Tibial artery (tissue), 4 donors: ENCODE measurements around the gene ADIPOQ.
A peak's percentile ranks its signal among the peaks of the same experiment; 100 is the strongest.
"Not testable (repeated sequence)": the region's sequence is repeated elsewhere in the genome, so short reads cannot be mapped to it uniquely, and the experiment has no call there.

Experiments used
- DNase-seq, 2 donors: peaks; one replicate each; pipeline ENCODE4 v3.0.0-alpha.2; 2019
- H3K27ac ChIP-seq, 2 donors: fragments of 200-600 bp; sonication (generic) in 1 of 2; 1 replicate in 1 of 2; 2 replicates in 1 of 2; pipeline ENCODE4 v1.5.1; 2018 to 2019; ENCODE audit warnings: mild to moderate bottlenecking in 1 of 2
- H3K27me3 ChIP-seq, 2 donors: fragments of 200-600 bp; sonication (generic) in 1 of 2; one replicate each; pipeline versions ENCODE4 v1.5.1 to v1.6.0; 2016 to 2019
- H3K36me3 ChIP-seq, 3 donors: fragments of 200-600 bp; sonication (generic) in 2 of 3; one replicate each; pipeline ENCODE4 v1.5.1; 2016 to 2019; ENCODE audit warnings: mild to moderate bottlenecking in 2 of 3
- H3K4me1 ChIP-seq, 4 donors: fragments of 200-600 bp; sonication (generic) in 2 of 4; 1 replicate in 3 of 4; 2 replicates in 1 of 4; pipeline ENCODE4 v1.5.1; 2016 to 2019
- H3K4me3 ChIP-seq, 2 donors: fragments of 200-600 bp; sonication (generic) in 1 of 2; 1 replicate in 1 of 2; 2 replicates in 1 of 2; pipeline ENCODE4 v1.5.1; 2018 to 2019; ENCODE audit warnings: mild to moderate bottlenecking in 2 of 2
- H3K9me3 ChIP-seq, 3 donors: fragments of 200-600 bp; sonication (generic) in 1 of 3; one replicate each; pipeline ENCODE4 v1.5.1; 2016 to 2019
- CTCF ChIP-seq, 2 experiments: fragments of 200-600 bp in 1 of 2; fragments of 450-650 bp in 1 of 2; IDR thresholded peaks; one replicate each; pipeline ENCODE4 v1.5.1; 2017 to 2019; ENCODE audit warnings: antibody characterized with exemption in 2 of 2, mild to moderate bottlenecking in 1 of 2, moderate library complexity in 1 of 2
- intact Hi-C: fragments of 100-400 bp; cut with DNase I; formaldehyde crosslinking; loops from one replicate; pipeline ENCODE4 v1.15.0; 2023; ENCODE audit warnings: low total_unique reads

ADIPOQ gene

GRCh38 chr3:186806089-186807055 is 36.1 kb upstream of the ADIPOQ start, which contains the start of gene RFC4:
RFC4 (minus strand) TSS chr3:186806482; CDS start chr3:186804713, 1,769 bp downstream.
- intact Hi-C loops = no loop called here
- H3K4me1 ChIP-seq = peaks cover 0 to 16% (median 14%) of the 10 kb centered on the region in 4 donors
- peak within 1 kb of the TSS; percentile 87 to 88 for H3K27ac ChIP-seq
- no peaks in the 10 kb centered on the region for H3K27me3 ChIP-seq
- no peaks in the 10 kb centered on the region for H3K9me3 ChIP-seq
- TF ChIP-seq CTCF (IDR thresholded peaks at IDR 0.05) = no peak
- peaks cover 0 to 9% (median 0%) of the 10 kb centered on the region in 3 donors for H3K36me3 ChIP-seq
- peak within 1 kb of the TSS; percentile 81 to 96 for H3K4me3 ChIP-seq
- DNase-seq = peak; percentile 78 to 91

GRCh38 chr3:186807231-186807630 is 35.3 kb upstream of the ADIPOQ start:
- intact Hi-C loops = no loop called here
- no peaks in the 10 kb centered on the region for H3K27me3 ChIP-seq
- peaks cover 0 to 16% (median 14%) of the 10 kb centered on the region in 4 donors for H3K4me1 ChIP-seq
- no peak for TF ChIP-seq CTCF (IDR thresholded peaks at IDR 0.05)
- peaks cover 0 to 6% (median 0%) of the 10 kb centered on the region in 3 donors for H3K36me3 ChIP-seq
- no peaks in the 10 kb centered on the region for H3K9me3 ChIP-seq
- DNase-seq = no peak
- H3K27ac ChIP-seq = no peak overlapping the region
- H3K4me3 ChIP-seq = peak overlapping the region; percentile 81 to 96

GRCh38 chr3:186810336-186810996 is 32.0 kb upstream of the ADIPOQ start:
- peaks cover 0 to 11% (median 9%) of the 10 kb centered on the region in 4 donors for H3K4me1 ChIP-seq
- no peaks in the 10 kb centered on the region for H3K9me3 ChIP-seq
- no peaks in the 10 kb centered on the region for H3K36me3 ChIP-seq
- no peak overlapping the region for H3K4me3 ChIP-seq
- H3K27me3 ChIP-seq = peaks cover 0 to 8% of the 10 kb centered on the region in 2 donors
- no peak for TF ChIP-seq CTCF (IDR thresholded peaks at IDR 0.05)
- H3K27ac ChIP-seq = no peak overlapping the region
- DNase-seq = no peak
- intact Hi-C loops = no loop called here

- DNase-seq, H3K4me1 ChIP-seq, H3K27me3 ChIP-seq, H3K27ac ChIP-seq, H3K4me3 ChIP-seq, intact Hi-C loops, H3K9me3 ChIP-seq, H3K36me3 ChIP-seq: not testable (repeated sequence)
Observed at GRCh38 chr3:186811313-186811712, 31.2 kb upstream of the ADIPOQ start.

GRCh38 chr3:186814100-186814499 is 28.4 kb upstream of the ADIPOQ start:
- H3K4me1 ChIP-seq = no peaks in the 10 kb centered on the region
- H3K27me3 ChIP-seq = peaks cover 0 to 8% of the 10 kb centered on the region in 2 donors
- no peak overlapping the region for H3K27ac ChIP-seq
- no peak overlapping the region for H3K4me3 ChIP-seq
- no peaks in the 10 kb centered on the region for H3K36me3 ChIP-seq
- intact Hi-C loops = no loop called here
- TF ChIP-seq CTCF (IDR thresholded peaks at IDR 0.05) = no peak
- H3K9me3 ChIP-seq = no peaks in the 10 kb centered on the region
- no peak for DNase-seq

GRCh38 chr3:186815435-186815834 is 27.1 kb upstream of the ADIPOQ start:
- Histone ChIP-seq H3K4me3 (no peak overlapping the region), H3K9me3 (no peaks in the 10 kb centered on the region), H3K27me3 (peaks cover 0 to 8% of the 10 kb centered on the region in 2 donors), H3K27ac (no peak overlapping the region), H3K36me3 (no peaks in the 10 kb centered on the region), H3K4me1 (no peaks in the 10 kb centered on the region)
- no peak for DNase-seq
- intact Hi-C loops = no loop called here
- TF ChIP-seq CTCF (IDR thresholded peaks at IDR 0.05) = no peak
